Measurements from ENCODE around the gene MAD1L1. TPM values are rescaled to one million over a fixed set of nuclear protein-coding genes. Genes with fewer than 3 reads are reported as not detected.

MAD1L1 gene
- total RNA-seq, 2 experiments from 2014 or later, result 58.3 to 65.3 TPM

DNA sequence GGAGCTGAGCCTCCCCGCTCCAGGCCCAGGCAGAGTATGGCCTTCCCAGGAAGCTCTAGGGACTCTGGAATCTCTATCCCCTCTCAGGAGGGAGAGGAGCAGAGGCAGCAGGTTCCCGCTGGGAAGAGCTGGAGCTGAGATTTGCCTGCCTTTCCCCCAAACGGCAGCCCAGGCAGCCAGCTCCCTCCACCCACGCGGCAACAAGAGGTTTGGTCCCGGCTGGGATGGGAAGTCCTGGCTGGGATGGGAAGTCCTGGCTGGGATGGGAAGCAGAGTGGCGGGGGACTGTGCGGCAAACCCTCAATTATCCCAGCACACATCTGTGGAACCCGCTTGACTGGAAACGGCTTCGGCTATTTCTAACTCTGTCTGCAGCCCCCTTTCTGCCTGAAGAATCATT lies 339.7 kb downstream of the MAD1L1 start:
- CTCF ChIA-PET (ENCODE audit: unreplicated experiment), result no interaction called here
- Histone ChIP-seq H3K4me1 (ENCODE audit: insufficient read depth, low read length, poor library complexity, severe bottlenecking) (no peaks in the 10 kb centered on the region), H3K79me2 (ENCODE audit: insufficient read depth, low read depth, low read length) (no peaks in the 10 kb centered on the region), H3K9me2 (ENCODE audit: insufficient read depth, low read length) (no peaks in the 10 kb centered on the region), H4K20me1 (ENCODE audit: insufficient read depth, low read length) (no peaks in the 10 kb centered on the region), H3K4me3 (ENCODE audit: low read depth, low read length, poor library complexity, severe bottlenecking) (no peak overlapping the region), H3K9me3 (ENCODE audit: low read length) (no peaks in the 10 kb centered on the region), H3K27ac (ENCODE audit: low read depth, low read length, poor library complexity, severe bottlenecking) (no peak overlapping the region), H3K4me2 (ENCODE audit: low read length) (no peak overlapping the region), H2AFZ (ENCODE audit: low read length) (no peak overlapping the region), H3K36me3 (ENCODE audit: insufficient read depth, low read length) (peaks cover 14% of the 10 kb centered on the region)
- intact Hi-C loops (cut with micrococcal nuclease; ENCODE audit: unreplicated experiment), result no loop called here
- no peak for TF ChIP-seq CTCF (conservative IDR thresholded peaks at IDR 0.05; ENCODE audit: low read length)
- TF ChIP-seq EZH2phosphoT487 (IDR thresholded peaks at IDR 0.05; ENCODE audit: borderline replicate concordance, low read depth, low read length), result no peak
- no TSS peak for BruUV-seq (replicated peaks)
- POLR2A ChIA-PET, result no interaction called here
- no peak for DNase-seq (ENCODE audit: low spot score)

DNA sequence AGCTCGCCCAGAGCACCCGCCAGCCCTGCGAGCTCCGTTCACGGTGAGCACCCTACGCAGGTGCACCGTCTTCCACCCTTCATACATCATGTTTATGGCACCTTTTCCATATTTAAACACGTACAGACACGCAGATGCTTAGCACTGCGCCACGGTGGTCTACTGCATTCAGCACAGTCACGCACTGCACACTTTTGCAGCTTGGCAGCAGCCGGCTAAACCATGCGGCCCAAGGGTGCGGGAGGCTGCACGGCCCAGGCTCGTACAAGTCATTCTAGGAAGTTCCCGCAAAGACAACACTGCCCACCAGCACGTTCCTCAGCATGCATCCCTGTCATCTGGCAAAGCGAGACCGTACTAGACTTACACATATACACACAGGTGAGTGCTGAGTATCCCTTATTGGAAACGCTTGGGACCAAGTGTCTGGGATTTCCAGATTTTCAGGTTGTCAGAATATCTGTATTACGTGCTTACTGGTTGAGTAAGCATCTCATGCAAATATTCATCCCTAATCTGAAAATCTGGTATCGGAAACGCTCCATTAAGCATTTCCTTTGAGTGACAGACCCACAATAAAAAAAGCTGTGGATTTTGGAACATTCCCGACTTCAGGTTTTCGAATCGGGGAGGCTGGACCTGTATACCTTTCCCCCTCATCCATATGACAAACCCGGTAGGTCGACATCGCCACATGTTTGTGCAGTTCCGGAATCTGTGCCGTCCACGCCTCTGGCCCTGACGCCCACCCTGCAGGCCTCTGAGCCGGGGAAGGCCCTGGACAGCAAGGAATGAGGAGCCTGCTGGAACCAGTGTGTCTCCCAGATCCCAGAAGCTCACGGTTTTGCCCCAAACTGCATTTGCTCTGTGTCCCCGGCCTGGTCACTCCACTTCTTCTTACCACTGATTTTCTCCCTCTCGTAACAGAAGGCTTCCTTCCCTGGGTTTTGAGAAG lies 340.5 kb downstream of the MAD1L1 start:
- no TSS peak for BruUV-seq (replicated peaks)
- CTCF ChIA-PET (ENCODE audit: unreplicated experiment), result no interaction called here
- no peaks in the 10 kb centered on the region for H3K79me2 ChIP-seq (ENCODE audit: insufficient read depth, low read depth, low read length)
- no peaks in the 10 kb centered on the region for H3K9me3 ChIP-seq (ENCODE audit: low read length)
- no peak overlapping the region for H3K27ac ChIP-seq (ENCODE audit: low read depth, low read length, poor library complexity, severe bottlenecking)
- POLR2A ChIA-PET, result no interaction called here
- no peaks in the 10 kb centered on the region for H4K20me1 ChIP-seq (ENCODE audit: insufficient read depth, low read length)
- H3K36me3 ChIP-seq (ENCODE audit: insufficient read depth, low read length), result peaks cover 22% of the 10 kb centered on the region
- no peak overlapping the region for H3K4me2 ChIP-seq (ENCODE audit: low read length)
- no peak overlapping the region for H2AFZ ChIP-seq (ENCODE audit: low read length)
- no peaks in the 10 kb centered on the region for H3K4me1 ChIP-seq (ENCODE audit: insufficient read depth, low read length, poor library complexity, severe bottlenecking)
- TF ChIP-seq CTCF (conservative IDR thresholded peaks at IDR 0.05; ENCODE audit: low read length) (no peak), EZH2phosphoT487 (IDR thresholded peaks at IDR 0.05; ENCODE audit: borderline replicate concordance, low read depth, low read length) (no peak)
- intact Hi-C loops (cut with micrococcal nuclease; ENCODE audit: unreplicated experiment), result no loop called here
- DNase-seq (ENCODE audit: low spot score), result no peak
- no peak overlapping the region for H3K4me3 ChIP-seq (ENCODE audit: low read depth, low read length, poor library complexity, severe bottlenecking)
- H3K9me2 ChIP-seq (ENCODE audit: insufficient read depth, low read length), result no peaks in the 10 kb centered on the region

All from OCI-LY7 (cell line).